Measurements from ENCODE around the gene PRRG2. TPM values are rescaled to one million over a fixed set of nuclear protein-coding genes. Genes with fewer than 3 reads are reported as not detected.

The PRRG2 gene
- total RNA-seq, 1 experiment from 2014 or later = 3.3 TPM

GRCh38 chr19:49585023-49585422, 3.9 kb downstream of the PRRG2 start:
- no peak for TF ChIP-seq CTCF (conservative IDR thresholded peaks at IDR 0.05)
- Histone ChIP-seq H3K4ac (ENCODE audit: low read depth, low read length) (no peak overlapping the region), H2AK5ac (ENCODE audit: insufficient read length, low read length) (no peak overlapping the region), H3K79me1 (ENCODE audit: insufficient read depth, low read depth, low read length, poor library complexity, severe bottlenecking) (no peaks in the 10 kb centered on the region), H3K4me1 (ENCODE audit: insufficient read depth, low read length) (no peaks in the 10 kb centered on the region; the same call in 1 of the 2 replicates), H2BK15ac (ENCODE audit: low read depth, low read length) (no peak overlapping the region), H2AFZ (ENCODE audit: low read length) (no peak overlapping the region), H3K4me2 (ENCODE audit: insufficient read depth, insufficient read length, low read length) (no peak overlapping the region), H2BK12ac (ENCODE audit: insufficient read length, low read depth, low read length) (no peak overlapping the region), H2BK5ac (ENCODE audit: insufficient read length, low read length) (no peak overlapping the region), H3K56ac (ENCODE audit: insufficient read length, low read depth, low read length) (no peak overlapping the region), H3K9me3 (ENCODE audit: control insufficient read depth, low read depth, low read length) (no peaks in the 10 kb centered on the region), H3K23ac (ENCODE audit: insufficient read length, low read depth, low read length) (no peak overlapping the region), H2BK120ac (ENCODE audit: low read depth, low read length, poor library complexity, severe bottlenecking) (no peak overlapping the region), H4K8ac (replicated peaks; ENCODE audit: insufficient read length, low read depth, low read length) (no peak overlapping the region), H4K5ac (ENCODE audit: insufficient read length, low read depth, low read length) (no peak overlapping the region), H4K91ac (ENCODE audit: insufficient read length, low read depth, low read length) (no peak overlapping the region), H3K79me2 (ENCODE audit: insufficient read depth, low read length) (peaks cover 1% of the 10 kb centered on the region; the same call in 1 of the 2 replicates), H3K23me2 (ENCODE audit: insufficient read length, low read depth, low read length, poor library complexity, severe bottlenecking) (peaks cover 7% of the 10 kb centered on the region), H3K27me3 (ENCODE audit: insufficient read depth, low read length) (no peaks in the 10 kb centered on the region), H4K20me1 (ENCODE audit: control insufficient read depth, insufficient read depth, insufficient read length) (no peaks in the 10 kb centered on the region), H3K27ac (ENCODE audit: insufficient read length, low read depth, low read length) (no peak overlapping the region), H2BK20ac (ENCODE audit: low read depth, low read length, poor library complexity, severe bottlenecking) (no peak overlapping the region), H3K14ac (ENCODE audit: insufficient read depth, low read length) (no peak overlapping the region; the same call in none of the 2 replicates), H3K18ac (ENCODE audit: insufficient read length, low read depth, low read length) (peak overlapping the region; percentile 48), H3T11ph (ENCODE audit: low read length) (no peak overlapping the region), H3K9ac (ENCODE audit: extremely low read depth, insufficient read length, low read length) (no peak overlapping the region)
- no peaks in the 10 kb centered on the region for H3K36me3 Mint-ChIP-seq (ENCODE audit: insufficient read depth in 1 of 3, low read depth in 3 of 3)
- DNase-seq = peak; percentile 92
- no peaks in the 10 kb centered on the region for H3K27me3 Mint-ChIP-seq (ENCODE audit: low read depth)
- H3K4me3 Mint-ChIP-seq = 0 out of 5 replicates have a peak overlapping the region, but pooled peaks of 1 of the 2 experiments have one; percentile 63
- no peaks in the 10 kb centered on the region; a peak in 1 of 5 replicates for H3K9me3 Mint-ChIP-seq
- H3K4me1 Mint-ChIP-seq = peaks cover 11 to 29% of the 10 kb centered on the region in 2 experiments
- WGBS (ENCODE audit: extremely low coverage, insufficient read length, low lambda C conversion rate) = no CpG with 5 or more reads among the region's 8 CpGs
- H3K27ac Mint-ChIP-seq = peak overlapping the region in 1 of 3 experiments; percentile 91; a peak in 3 of 7 replicates

All from H9 (cell line).